ENCODE results near the gene LRRC56. TPM values are rescaled to one million over a fixed set of nuclear protein-coding genes. Genes with fewer than 3 reads are reported as not detected.

LRRC56 gene
- polyA plus RNA-seq, 2 of the 4 experiments (the other 2 are of a cell fraction): 0.32 to 1.0 TPM

GRCh38 chr11:579830-580601, 42.7 kb downstream of the LRRC56 start:
- CTCF ChIA-PET: interaction anchor here (1.3 to 1.8 kb wide), 2 partner anchors 75 to 143 kb away, joined by 3 to 4 read pairs; no protein-coding TSS in a partner anchor

GRCh38 chr11:581342-581741, 44.0 kb downstream of the LRRC56 start:
- H3K27ac ChIP-seq: no peak overlapping the region
- no peak overlapping the region for H3K4me3 ChIP-seq
- CTCF ChIA-PET: interaction anchor here (1.1 to 1.3 kb wide), 2 partner anchors 20 to 74 kb away, joined by 3 read pairs; no protein-coding TSS in a partner anchor
- FAIRE-seq: no peak
- no peaks in the 10 kb centered on the region for H3K9me3 ChIP-seq
- 89% methylated on average over 11 of the region's 14 CpGs for WGBS (ENCODE audit: missing lambda C conversion rate)
- no peak for DNase-seq (ENCODE audit: low read depth in 1 of 2, low spot score in 1 of 2)
- H3K4me1 ChIP-seq: peaks cover 19% of the 10 kb centered on the region
- POLR2A ChIA-PET: no interaction called here
- TF ChIP-seq MAZ (IDR thresholded peaks at IDR 0.05; ENCODE audit: borderline replicate concordance, low read depth, low read length) (no peak), SMC3 (IDR thresholded peaks at IDR 0.05) (no peak), ZSCAN20 (CRISPR knock-in tag; IDR thresholded peaks at IDR 0.05) (no peak), POLR2AphosphoS2 (conservative IDR thresholded peaks at IDR 0.05; ENCODE audit: low read length) (no peak), RNF2 (IDR thresholded peaks at IDR 0.05; ENCODE audit: borderline replicate concordance, low read depth) (no peak), CBX2 (IDR thresholded peaks at IDR 0.05; ENCODE audit: borderline replicate concordance, low read depth) (no peak), HOXB13 (CRISPR knock-in tag; IDR thresholded peaks at IDR 0.05; ENCODE audit: low read depth) (no peak), CTCF (IDR thresholded peaks at IDR 0.05) (no peak), PBX3 (IDR thresholded peaks at IDR 0.05) (no peak), RAD21 (conservative IDR thresholded peaks at IDR 0.05 in 1 of 2, IDR thresholded peaks at IDR 0.05 in 1 of 2) (no peak), HMGXB4 (CRISPR knock-in tag; IDR thresholded peaks at IDR 0.05; ENCODE audit: borderline replicate concordance) (no peak), CEBPB (IDR thresholded peaks at IDR 0.05) (no peak), CBX8 (IDR thresholded peaks at IDR 0.05) (no peak), ZC3H11A (IDR thresholded peaks at IDR 0.05) (no peak), EHMT2 (IDR thresholded peaks at IDR 0.05; ENCODE audit: low read depth) (no peak), SREBF2 (IDR thresholded peaks at IDR 0.05) (no peak), USF2 (IDR thresholded peaks at IDR 0.05) (no peak)
- ATAC-seq: no peak
- no peak overlapping the region for H3K4me2 ChIP-seq

More at GRCh38 chr11:579830-580601, 42.7 kb downstream of the LRRC56 start:
- DNase-seq (ENCODE audit: low read depth in 1 of 2, low spot score in 1 of 2) (no peak), FAIRE-seq (no peak), ATAC-seq (no peak)
- POLR2A ChIA-PET: no interaction called here
- no peak for TF ChIP-seq BHLHE40 (IDR thresholded peaks at IDR 0.05; ENCODE audit: low read depth, low read length)
- TF ChIP-seq ZC3H11A (IDR thresholded peaks at IDR 0.05): no peak
- no peak for TF ChIP-seq PBX3 (IDR thresholded peaks at IDR 0.05)
- TF ChIP-seq CHD2 (IDR thresholded peaks at IDR 0.05; ENCODE audit: low read length, partially characterized antibody): no peak
- no peak for TF ChIP-seq RARB (CRISPR knock-in tag; IDR thresholded peaks at IDR 0.05)
- TF ChIP-seq EHMT2 (IDR thresholded peaks at IDR 0.05; ENCODE audit: low read depth): no peak
- no peak for TF ChIP-seq ATOH8 (CRISPR knock-in tag; IDR thresholded peaks at IDR 0.05; ENCODE audit: low read depth)
- no peak for TF ChIP-seq SREBF2 (IDR thresholded peaks at IDR 0.05)
- TF ChIP-seq SMC3 (IDR thresholded peaks at IDR 0.05): no peak
- no peak for TF ChIP-seq ZNF302 (CRISPR knock-in tag; IDR thresholded peaks at IDR 0.05)
- no peak for TF ChIP-seq TP53 (CRISPR knock-in tag; IDR thresholded peaks at IDR 0.05)
- WGBS (ENCODE audit: missing lambda C conversion rate): 88% methylated on average over 18 of the region's 20 CpGs
- no peaks in the 10 kb centered on the region for H3K9me3 ChIP-seq
- no peak overlapping the region for H3K4me2 ChIP-seq
- peaks cover 20% of the 10 kb centered on the region for H3K4me1 ChIP-seq
- H3K27ac ChIP-seq: no peak overlapping the region
- H3K4me3 ChIP-seq: no peak overlapping the region
